Stomach (tissue), 9 donors: ENCODE data around the gene ARHGAP26. TPM values are rescaled to one million over a fixed set of nuclear protein-coding genes. Genes with fewer than 3 reads are reported as not detected.

Experiments used
- DNase-seq, 2 donors: peaks; one replicate each; pipeline versions ENCODE4 v3.0.0 to v3.0.0-alpha.2; 2013 to 2019
- H3K27ac ChIP-seq, 5 donors: fragments of 200-600 bp in 4 of 5; sonication (generic) in 4 of 5; one replicate each; pipeline ENCODE4 v1.5.1; 2013 to 2019; ENCODE audit warnings: mild to moderate bottlenecking in 1 of 5, moderate library complexity in 1 of 5
- H3K27me3 ChIP-seq, 3 donors: fragments of 200-600 bp; sonication (generic); one replicate each; pipeline ENCODE4 v1.5.1; 2017 to 2019; ENCODE audit warnings: mixed run types in 1 of 3
- H3K36me3 ChIP-seq, 4 donors: fragments of 200-600 bp; sonication (generic); 1 replicate in 3 of 4; 2 replicates in 1 of 4; pipeline ENCODE4 v1.5.1; 2016 to 2019
- H3K4me1 ChIP-seq, 4 donors: fragments of 200-600 bp; sonication (generic); one replicate each; pipeline ENCODE4 v1.5.1; 2016 to 2019
- H3K4me3 ChIP-seq, 4 donors: fragments of 200-600 bp; sonication (generic) in 3 of 4; one replicate each; pipeline ENCODE4 v1.5.1; 2016 to 2019; ENCODE audit warnings: mild to moderate bottlenecking in 1 of 4
- H3K9me3 ChIP-seq, 4 donors: fragments of 200-600 bp; sonication (generic); one replicate each; pipeline ENCODE4 v1.5.1; 2016 to 2019
- CTCF ChIP-seq, 7 experiments: fragments of 450-650 bp in 4 of 7; fragments of 200-600 bp in 3 of 7; sonication (generic) in 3 of 7; IDR thresholded peaks; one replicate each; pipeline ENCODE4 v1.5.1; 2016 to 2019; ENCODE audit warnings: antibody characterized with exemption in 7 of 7, control low read depth in 2 of 7, mild to moderate bottlenecking in 1 of 7
- EP300 ChIP-seq: sonication (generic); formaldehyde crosslinking; IDR thresholded peaks from one replicate; pipeline ENCODE4 v1.6.1; 2017; ENCODE audit warnings: antibody characterized with exemption
- POLR2A ChIP-seq, 4 donors: fragments of 450-650 bp; IDR thresholded peaks; one replicate each; pipeline ENCODE4 v1.6.1; 2016; ENCODE audit warnings: antibody characterized with exemption in 4 of 4, control low read depth in 2 of 4, mild to moderate bottlenecking in 1 of 4, moderate library complexity in 1 of 4
- POLR2AphosphoS5 ChIP-seq, 3 donors: sonication (generic); formaldehyde crosslinking; IDR thresholded peaks; one replicate each; pipeline ENCODE4 v1.6.1; 2016; ENCODE audit warnings: antibody characterized with exemption in 3 of 3
- WGBS, 5 donors: extraction: QIAGEN DNeasy Blood & Tissue Kit in 3 of 5; methylation state at CpG; one replicate each; pipeline versions ENCODE4 v1.1.5 to v1.1.7; 2013 to 2018; 5-methylcytosine and 5-hydroxymethylcytosine counted together
- intact Hi-C: fragments of 100-400 bp; cut with DNase I; formaldehyde crosslinking; loops from one replicate; pipeline ENCODE4 v1.15.1; 2023; ENCODE audit warnings: low total_unique reads
- polyA plus RNA-seq, 3 donors: library from polyadenylated mRNA; stranded (reverse); fragments of 200-250 nt; gene quantifications; one replicate each; pipeline ENCODE4 v1.2.3, GENCODE V29; 2013
- total RNA-seq, 5 donors: library from RNA; depleted of rRNA; stranded (reverse); fragments of >200 nt; gene quantifications; one replicate each; pipeline versions ENCODE4 v1.1.0 to v1.2.3, GENCODE V29; 2014 to 2016
- donor health status: healthy with polysubstance abuse.
- donor health status: Bipolar disorder and iron deficiency.
- donor health status: healthy.

ARHGAP26 gene
- total and polyA plus RNA-seq, 8 donors: 4.0 to 115 (median 34.1) TPM

GRCh38 chr5:142821733-142822487, 51.7 kb downstream of the ARHGAP26 start:
- Histone ChIP-seq H3K4me3 (no peak overlapping the region), H3K36me3 (no peaks in the 10 kb centered on the region), H3K9me3 (no peaks in the 10 kb centered on the region), H3K27ac (peak overlapping the region in 4 of 5 donors; percentile 8 to 66 (median 20)), H3K4me1 (peaks cover 64 to 95% (median 73%) of the 10 kb centered on the region in 4 donors), H3K27me3 (no peaks in the 10 kb centered on the region)
- 30 to 57% (median 37%) methylated on average over 3 of the region's 3 CpGs for WGBS, 5 donors
- DNase-seq: peak in 1 of 2 donors; percentile 34
- TF ChIP-seq POLR2AphosphoS5 (IDR thresholded peaks at IDR 0.05) (peak in 1 of 3 donors; percentile 61), EP300 (no peak)
- intact Hi-C loops: no loop called here

GRCh38 chr5:142823126-142823525, 52.9 kb downstream of the ARHGAP26 start:
- TF ChIP-seq POLR2A (IDR thresholded peaks at IDR 0.05) (no peak), CTCF (IDR thresholded peaks at IDR 0.05) (no peak), POLR2AphosphoS5 (IDR thresholded peaks at IDR 0.05) (no peak), EP300 (no peak)
- H3K4me1 ChIP-seq: peaks cover 64 to 95% (median 72%) of the 10 kb centered on the region in 4 donors
- no peak overlapping the region for H3K4me3 ChIP-seq
- peak overlapping the region in 3 of 5 donors; percentile 1 to 10 (median 7) for H3K27ac ChIP-seq
- WGBS, 5 donors: 42 to 56% (median 54%) methylated on average over 2 of the region's 2 CpGs
- DNase-seq: no peak
- H3K9me3 ChIP-seq: no peaks in the 10 kb centered on the region
- intact Hi-C loops: no loop called here
- H3K36me3 ChIP-seq: no peaks in the 10 kb centered on the region
- no peaks in the 10 kb centered on the region for H3K27me3 ChIP-seq

- Histone ChIP-seq H3K4me1 (peaks cover 61 to 95% (median 70%) of the 10 kb centered on the region in 4 donors), H3K27ac (peak overlapping the region in 2 of 5 donors; percentile 69 to 82), H3K36me3 (no peaks in the 10 kb centered on the region), H3K9me3 (no peaks in the 10 kb centered on the region), H3K4me3 (no peak overlapping the region), H3K27me3 (no peaks in the 10 kb centered on the region)
- intact Hi-C loops: no loop called here
- no peak for DNase-seq
- TF ChIP-seq POLR2A (IDR thresholded peaks at IDR 0.05): no peak
- TF ChIP-seq POLR2AphosphoS5 (IDR thresholded peaks at IDR 0.05): no peak
- no peak for TF ChIP-seq CTCF (IDR thresholded peaks at IDR 0.05)
- TF ChIP-seq EP300: no peak
- WGBS, 5 donors: 54 to 72% (median 56%) methylated on average over 5 of the region's 5 CpGs
Observed at GRCh38 chr5:142823806-142824205, 53.6 kb downstream of the ARHGAP26 start.

GRCh38 chr5:142824391-142824790, 54.2 kb downstream of the ARHGAP26 start:
- Histone ChIP-seq H3K4me1 (peaks cover 57 to 95% (median 69%) of the 10 kb centered on the region in 4 donors), H3K27ac (peak overlapping the region; percentile 42 to 82 (median 73)), H3K4me3 (no peak overlapping the region), H3K36me3 (no peaks in the 10 kb centered on the region), H3K27me3 (no peaks in the 10 kb centered on the region), H3K9me3 (no peaks in the 10 kb centered on the region)
- TF ChIP-seq POLR2A (IDR thresholded peaks at IDR 0.05) (no peak), CTCF (IDR thresholded peaks at IDR 0.05) (no peak), POLR2AphosphoS5 (IDR thresholded peaks at IDR 0.05) (no peak), EP300 (no peak)
- peak in 1 of 2 donors; percentile 55 for DNase-seq
- intact Hi-C loops: no loop called here
- WGBS, 5 donors: 23 to 49% (median 40%) methylated on average over 2 of the region's 2 CpGs
